K562 (cell line): ENCODE measurements around the gene GORASP1. TPM values are rescaled to one million over a fixed set of nuclear protein-coding genes. Genes with fewer than 3 reads are reported as not detected.
A peak's percentile ranks its signal among the peaks of the same experiment; 100 is the strongest.

Experiments used
- ATAC-seq: fragments of 200-7000 bp; cut with Tn5 transposase; 3 replicates; pipeline ENCODE4 v1.9.1; 2020; ENCODE audit warnings: moderate library complexity
- BruUV-seq: library from RNA; stranded (reverse); fragments of 400-500 nt; replicated peaks from 2 replicates; lab custom pipeline; 2021; lab: Mats Ljungman, UMichigan
- CTCF ChIA-PET: fragments of 300-600 bp; formaldehyde crosslinking; extraction: SDS; loops from one replicate; lab custom pipeline; 2021; ENCODE audit warnings: low intra/inter-chr PET ratio; lab: Yijun Ruan, JAX
- POLR2A ChIA-PET: fragments of 300-600, 350-650 bp; sonication (Branson Sonifier 250); formaldehyde crosslinking; extraction: SDS; loops from one replicate; lab custom pipeline; 2021; ENCODE audit warnings: antibody characterized with exemption, inconsistent platforms; lab: Yijun Ruan, JAX
- DNase-seq, 4 experiments: peaks; one replicate each; pipeline versions ENCODE4 v3.0.0 to v3.0.0-alpha.2; 2011 to 2018; ENCODE audit warnings: low spot score in 3 of 4, mixed read lengths in 3 of 4; ENCODE audit errors: extremely low read depth in 1 of 4
- FAIRE-seq: peaks from 2 replicates; lab custom pipeline; 2011; peaks lifted over from hg19 to GRCh38; lab: Jason Lieb, UNC
- H2AFZ ChIP-seq: 2 replicates; pipeline ENCODE4 v1.6.0; 2011; ENCODE audit warnings: low read depth, low read length, control low read depth, inconsistent platforms
- H3K27ac ChIP-seq: fragments of 200-600 bp; 3 replicates; pipeline ENCODE4 v1.8.0; 2011; ENCODE audit warnings: low read depth, mild to moderate bottlenecking, control low read depth, inconsistent platforms, low read length, moderate library complexity, mixed read lengths; ENCODE audit errors: extremely low read depth
- H3K27me3 ChIP-seq, 2 experiments: fragments of 300-600 bp in 1 of 2; 2 replicates in 1 of 2; 3 replicates in 1 of 2; pipeline versions ENCODE4 v1.6.0 to v1.8.0; 2011; ENCODE audit warnings: inconsistent platforms in 2 of 2, low read length in 2 of 2, mild to moderate bottlenecking in 1 of 2, mixed read lengths in 1 of 2, moderate library complexity in 1 of 2; ENCODE audit not compliant: control insufficient read depth in 2 of 2, insufficient read depth in 2 of 2
- H3K36me3 ChIP-seq: fragments of 300-600 bp; 3 replicates; pipeline ENCODE4 v1.8.0; 2011; ENCODE audit warnings: mild to moderate bottlenecking, low read length, inconsistent platforms; ENCODE audit not compliant: control insufficient read depth, insufficient read depth
- H3K4me1 ChIP-seq, 2 experiments: fragments of 200-600 bp in 1 of 2; replicated peaks in 1 of 2; 2 replicates in 1 of 2; 3 replicates in 1 of 2; pipeline versions ENCODE4 v1.5.1 to v1.8.0; 2011; ENCODE audit warnings: inconsistent platforms in 2 of 2, low read length in 2 of 2, mild to moderate bottlenecking in 1 of 2, mixed read lengths in 1 of 2, moderate library complexity in 1 of 2; ENCODE audit not compliant: control insufficient read depth in 2 of 2, insufficient read depth in 2 of 2
- H3K4me2 ChIP-seq: 2 replicates; pipeline ENCODE4 v1.6.1; 2011; ENCODE audit warnings: low read length, control low read depth, inconsistent platforms, mixed read lengths; ENCODE audit not compliant: insufficient read depth
- H3K4me3 ChIP-seq: fragments of 200-600 bp; sonication (generic), shearing (Covaris generic); 2 replicates; pipeline ENCODE4 v1.5.1; 2016; ENCODE audit warnings: control low read depth, inconsistent platforms
- H3K79me2 ChIP-seq: fragments of 200-600 bp; 3 replicates; pipeline ENCODE4 v1.8.0; 2011; ENCODE audit warnings: low read length, inconsistent platforms; ENCODE audit not compliant: control insufficient read depth, insufficient read depth
- H3K9ac ChIP-seq, 2 experiments: 2 replicates each; pipeline versions ENCODE4 v1.6.0 to v1.6.1; 2011; ENCODE audit warnings: low read depth in 2 of 2, low read length in 2 of 2, control low read depth in 1 of 2, inconsistent platforms in 1 of 2, mild to moderate bottlenecking in 1 of 2, mixed read lengths in 1 of 2; ENCODE audit not compliant: insufficient read depth in 1 of 2
- H3K9me1 ChIP-seq: one replicate; pipeline ENCODE4 v1.6.0; 2011; ENCODE audit warnings: inconsistent platforms, mild to moderate bottlenecking, low read length, moderate library complexity; ENCODE audit not compliant: control insufficient read depth, insufficient read depth
- H3K9me3 ChIP-seq: replicated peaks from 2 replicates; pipeline ENCODE4 v1.5.1; 2011; ENCODE audit warnings: low read depth, low read length, inconsistent platforms; ENCODE audit not compliant: control insufficient read depth, insufficient read depth
- H4K20me1 ChIP-seq: replicated peaks from 2 replicates; pipeline ENCODE4 v1.6.1; 2011; ENCODE audit warnings: low read length, inconsistent platforms, mixed read lengths; ENCODE audit not compliant: control insufficient read depth, insufficient read depth
- HDGF ChIP-seq: fragments of 450-650 bp; IDR thresholded peaks from 2 replicates; pipeline ENCODE4 v1.6.1; 2016
- KLF10 ChIP-seq: fragments of 250-450 bp; sonication (Bioruptor Pico); IDR thresholded peaks from 2 replicates; pipeline ENCODE4 v1.6.1; 2021; ENCODE audit warnings: matching md5 sums
- MEIS2 ChIP-seq: fragments of 450-650 bp; IDR thresholded peaks from 2 replicates; pipeline ENCODE4 v1.6.1; 2014; ENCODE audit warnings: mild to moderate bottlenecking; ENCODE audit not compliant: partially characterized antibody
- PML ChIP-seq: IDR thresholded peaks from 2 replicates; pipeline ENCODE4 v1.6.1; 2012; ENCODE audit warnings: low read length, inconsistent platforms
- POLR2A ChIP-seq: fragments of 450-650 bp; conservative IDR thresholded peaks from 2 replicates; pipeline ENCODE4 v1.6.1; 2016
- RBBP5 ChIP-seq: fragments of 200-600 bp; sonication (generic); IDR thresholded peaks from 2 replicates; pipeline ENCODE4 v1.6.1; 2012; ENCODE audit warnings: borderline replicate concordance, mild to moderate bottlenecking, low read length, control low read depth, inconsistent platforms; ENCODE audit not compliant: insufficient read depth, poor library complexity, severe bottlenecking
- TFAM ChIP-seq: fragments of 250-450 bp; sonication (Bioruptor Pico); conservative IDR thresholded peaks from 2 replicates; pipeline ENCODE4 v1.5.0; 2021; ENCODE audit warnings: mild to moderate bottlenecking, moderate library complexity
- ZNF212 ChIP-seq: fragments of 450-650 bp; formaldehyde crosslinking; IDR thresholded peaks from 2 replicates; pipeline ENCODE4 v1.4.0; 2020; ENCODE audit warnings: mild to moderate bottlenecking
- WGBS: fragments of 100-300 bp; shearing (Covaris generic); methylation state at CpG from one replicate; pipeline ENCODE4 v1.1.6; 2016; ENCODE audit warnings: low coverage, mixed read lengths; ENCODE audit not compliant: insufficient coverage; ENCODE audit errors: missing lambda C conversion rate; 5-methylcytosine and 5-hydroxymethylcytosine counted together
- in situ Hi-C: fragments of 300-500 bp; cut with MboI; formaldehyde crosslinking; loops from 4 replicates; pipeline ENCODE4 v1.15.0; 2018; ENCODE audit warnings: inconsistent platforms, mixed read lengths
- intact Hi-C: fragments of 100-400 bp; cut with micrococcal nuclease; formaldehyde crosslinking; loops from 2 replicates; pipeline ENCODE4 v1.14.2; 2022
- polyA plus RNA-seq, 8 experiments: library from polyadenylated mRNA; depleted of rRNA in 4 of 8; stranded (reverse) in 5 of 8; unstranded in 3 of 8; fragments of >200 nt; fragmentation: Nextera tagmentation in 2 of 8; fragmentation: Illumina TruSeq in 1 of 8; extraction: Ambion mirVana in 2 of 8; extraction: Trizol in 1 of 8; gene quantifications; 2 replicates each; pipeline versions ENCODE4 v1.2.1 to v1.2.3, GENCODE V29; 2011 to 2014; ENCODE audit warnings: inconsistent platforms in 1 of 8, missing spikeins in 1 of 8
- total RNA-seq, 7 experiments: library from RNA; depleted of rRNA in 6 of 7; stranded (reverse); fragments of >200 nt in 6 of 7; fragmentation: Illumina TruSeq in 2 of 7; extraction: Trizol in 2 of 7; gene quantifications; 2 replicates each; pipeline versions ENCODE4 v1.2.1 to v1.2.3, GENCODE V29; 2011 to 2021; ENCODE audit warnings: low replicate concordance in 1 of 7

GORASP1 gene
- total and polyA plus RNA-seq, 9 of the 15 experiments (the other 6 are each of a cell fraction or from before 2014, with no cell fraction given), result 8.4 to 87.9 (median 67.6) TPM

- TF ChIP-seq RBBP5, result no peak
- TF ChIP-seq, all 486 proteins: peak for 3
These were observed 9.5 kb downstream of the GORASP1 start (continued) for GRCh38 chr3:39097716-39098472.

DNA sequence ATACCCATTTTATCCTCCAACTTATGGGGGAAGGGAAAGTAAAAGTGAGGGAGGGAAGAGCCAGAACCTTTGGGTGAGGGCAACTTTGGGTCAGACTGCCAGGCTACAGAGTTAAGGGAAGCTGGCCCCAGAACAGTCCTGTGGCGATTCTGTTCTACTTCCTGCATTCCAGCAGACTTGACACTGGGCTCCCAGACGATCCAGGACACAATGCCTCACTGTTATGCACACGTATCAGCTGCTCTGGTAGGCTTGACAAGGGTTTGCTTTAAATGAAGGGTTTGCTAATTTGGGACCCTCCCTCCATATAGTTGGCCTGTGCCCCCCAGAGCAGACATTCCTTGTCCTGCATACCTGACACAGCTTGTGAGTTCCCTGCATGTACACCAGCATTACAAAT is 10.7 kb downstream of the GORASP1 start:
- Histone ChIP-seq H3K79me2 (peaks cover 8% of the 10 kb centered on the region; the same call in 1 of the 3 replicates), H4K20me1 (peaks cover 11% of the 10 kb centered on the region), H2AFZ (no peak overlapping the region), H3K4me3 (no peak overlapping the region), H3K4me1 (no peaks in the 10 kb centered on the region), H3K36me3 (peaks cover 97% of the 10 kb centered on the region), H3K4me2 (no peak overlapping the region), H3K9me1 (no peaks in the 10 kb centered on the region), H3K27me3 (no peaks in the 10 kb centered on the region), H3K9ac (no peak overlapping the region; a peak in 1 of 4 replicates), H3K9me3 (no peaks in the 10 kb centered on the region), H3K27ac (no peak overlapping the region)
- no peak for FAIRE-seq
- in situ Hi-C loops (no loop called here), intact Hi-C loops (no loop called here)
- ATAC-seq, result no peak
- POLR2A ChIA-PET, result interaction anchor here (0.7 to 1.6 kb wide), 5 partner anchors 8 to 20 kb away, joined by 3 to 5 read pairs (median 3); no protein-coding TSS in a partner anchor
- CTCF ChIA-PET, result no interaction called here
- DNase-seq, result no peak
- TF ChIP-seq MEIS2 (no peak), PML (peak; percentile 5; the same call in 1 of the 2 replicates), TFAM (no peak), ZNF212 (CRISPR knock-in tag) (no peak), KLF10 (no peak), HDGF (no peak), POLR2A (0 out of 2 replicates have a peak, but pooled peaks have one; percentile 18)
- TSS peak; percentile 16 for BruUV-seq
- WGBS, result 75% methylated on average over 3 of the region's 3 CpGs
